K562 (cell line): ENCODE results near the gene ATP5MC3. TPM values are rescaled to one million over a fixed set of nuclear protein-coding genes. Genes with fewer than 3 reads are reported as not detected.

Source experiments
- ATAC-seq: fragments of 200-7000 bp; cut with Tn5 transposase; 3 replicates; pipeline ENCODE4 v1.9.1; 2020; ENCODE audit warnings: moderate library complexity
- BruUV-seq: library from RNA; stranded (reverse); fragments of 400-500 nt; replicated peaks from 2 replicates; lab custom pipeline; 2021; lab: Mats Ljungman, UMichigan
- CTCF ChIA-PET: fragments of 300-600 bp; formaldehyde crosslinking; extraction: SDS; loops from one replicate; lab custom pipeline; 2021; ENCODE audit warnings: low intra/inter-chr PET ratio; lab: Yijun Ruan, JAX
- POLR2A ChIA-PET: fragments of 300-600, 350-650 bp; sonication (Branson Sonifier 250); formaldehyde crosslinking; extraction: SDS; loops from one replicate; lab custom pipeline; 2021; ENCODE audit warnings: antibody characterized with exemption, inconsistent platforms; lab: Yijun Ruan, JAX
- DNase-seq, 4 experiments: peaks; one replicate each; pipeline versions ENCODE4 v3.0.0 to v3.0.0-alpha.2; 2011 to 2018; ENCODE audit warnings: low spot score in 3 of 4, mixed read lengths in 3 of 4; ENCODE audit errors: extremely low read depth in 1 of 4
- FAIRE-seq: peaks from 2 replicates; lab custom pipeline; 2011; peaks lifted over from hg19 to GRCh38; lab: Jason Lieb, UNC
- H2AFZ ChIP-seq: 2 replicates; pipeline ENCODE4 v1.6.0; 2011; ENCODE audit warnings: low read depth, low read length, control low read depth, inconsistent platforms
- H3K27ac ChIP-seq: fragments of 200-600 bp; 3 replicates; pipeline ENCODE4 v1.8.0; 2011; ENCODE audit warnings: low read depth, mild to moderate bottlenecking, control low read depth, inconsistent platforms, low read length, moderate library complexity, mixed read lengths; ENCODE audit errors: extremely low read depth
- H3K27me3 ChIP-seq, 2 experiments: fragments of 300-600 bp in 1 of 2; 2 replicates in 1 of 2; 3 replicates in 1 of 2; pipeline versions ENCODE4 v1.6.0 to v1.8.0; 2011; ENCODE audit warnings: inconsistent platforms in 2 of 2, low read length in 2 of 2, mild to moderate bottlenecking in 1 of 2, mixed read lengths in 1 of 2, moderate library complexity in 1 of 2; ENCODE audit not compliant: control insufficient read depth in 2 of 2, insufficient read depth in 2 of 2
- H3K36me3 ChIP-seq: fragments of 300-600 bp; 3 replicates; pipeline ENCODE4 v1.8.0; 2011; ENCODE audit warnings: mild to moderate bottlenecking, low read length, inconsistent platforms; ENCODE audit not compliant: control insufficient read depth, insufficient read depth
- H3K4me1 ChIP-seq, 2 experiments: fragments of 200-600 bp in 1 of 2; replicated peaks in 1 of 2; 2 replicates in 1 of 2; 3 replicates in 1 of 2; pipeline versions ENCODE4 v1.5.1 to v1.8.0; 2011; ENCODE audit warnings: inconsistent platforms in 2 of 2, low read length in 2 of 2, mild to moderate bottlenecking in 1 of 2, mixed read lengths in 1 of 2, moderate library complexity in 1 of 2; ENCODE audit not compliant: control insufficient read depth in 2 of 2, insufficient read depth in 2 of 2
- H3K4me2 ChIP-seq: 2 replicates; pipeline ENCODE4 v1.6.1; 2011; ENCODE audit warnings: low read length, control low read depth, inconsistent platforms, mixed read lengths; ENCODE audit not compliant: insufficient read depth
- H3K4me3 ChIP-seq: fragments of 200-600 bp; sonication (generic), shearing (Covaris generic); 2 replicates; pipeline ENCODE4 v1.5.1; 2016; ENCODE audit warnings: control low read depth, inconsistent platforms
- H3K79me2 ChIP-seq: fragments of 200-600 bp; 3 replicates; pipeline ENCODE4 v1.8.0; 2011; ENCODE audit warnings: low read length, inconsistent platforms; ENCODE audit not compliant: control insufficient read depth, insufficient read depth
- H3K9ac ChIP-seq, 2 experiments: 2 replicates each; pipeline versions ENCODE4 v1.6.0 to v1.6.1; 2011; ENCODE audit warnings: low read depth in 2 of 2, low read length in 2 of 2, control low read depth in 1 of 2, inconsistent platforms in 1 of 2, mild to moderate bottlenecking in 1 of 2, mixed read lengths in 1 of 2; ENCODE audit not compliant: insufficient read depth in 1 of 2
- H3K9me1 ChIP-seq: one replicate; pipeline ENCODE4 v1.6.0; 2011; ENCODE audit warnings: inconsistent platforms, mild to moderate bottlenecking, low read length, moderate library complexity; ENCODE audit not compliant: control insufficient read depth, insufficient read depth
- H3K9me3 ChIP-seq: replicated peaks from 2 replicates; pipeline ENCODE4 v1.5.1; 2011; ENCODE audit warnings: low read depth, low read length, inconsistent platforms; ENCODE audit not compliant: control insufficient read depth, insufficient read depth
- H4K20me1 ChIP-seq: replicated peaks from 2 replicates; pipeline ENCODE4 v1.6.1; 2011; ENCODE audit warnings: low read length, inconsistent platforms, mixed read lengths; ENCODE audit not compliant: control insufficient read depth, insufficient read depth
- CBX3 ChIP-seq, 2 experiments: IDR thresholded peaks; 1 replicate in 1 of 2; 2 replicates in 1 of 2; pipeline ENCODE4 v1.6.1; 2012; ENCODE audit warnings: inconsistent platforms in 2 of 2, low read length in 2 of 2, borderline replicate concordance in 1 of 2, control low read depth in 1 of 2
- CC2D1A ChIP-seq: fragments of 450-650 bp; IDR thresholded peaks from 2 replicates; pipeline ENCODE4 v1.6.1; 2017; ENCODE audit warnings: mild to moderate bottlenecking
- PRDM10 ChIP-seq: fragments of 450-650 bp; IDR thresholded peaks from 2 replicates; pipeline ENCODE4 v1.6.1; 2018; ENCODE audit not compliant: partially characterized antibody
- STAT6 ChIP-seq: sonication (generic); formaldehyde crosslinking; IDR thresholded peaks from 2 replicates; pipeline ENCODE4 v1.8.1; 2023; ENCODE audit warnings: mild to moderate bottlenecking, missing genetic modification reagents
- TRIM24 ChIP-seq, 2 experiments: fragments of 450-650 bp; IDR thresholded peaks; 2 replicates each; pipeline ENCODE4 v1.6.1; 2016
- TRIM28 ChIP-seq: fragments of 450-650 bp; IDR thresholded peaks from 2 replicates; pipeline ENCODE4 v1.6.1; 2017
- ZNF3 ChIP-seq: fragments of 250-450 bp; sonication (Bioruptor Pico); IDR thresholded peaks from 2 replicates; pipeline ENCODE4 v1.5.0; 2021; ENCODE audit warnings: mild to moderate bottlenecking, moderate library complexity
- ZNF445 ChIP-seq: fragments of 250-450 bp; sonication (Bioruptor Pico); IDR thresholded peaks from 2 replicates; pipeline ENCODE4 v1.4.0; 2020; ENCODE audit warnings: low read depth, mild to moderate bottlenecking, moderate library complexity
- WGBS: fragments of 100-300 bp; shearing (Covaris generic); methylation state at CpG from one replicate; pipeline ENCODE4 v1.1.6; 2016; ENCODE audit warnings: low coverage, mixed read lengths; ENCODE audit not compliant: insufficient coverage; ENCODE audit errors: missing lambda C conversion rate; 5-methylcytosine and 5-hydroxymethylcytosine counted together
- in situ Hi-C: fragments of 300-500 bp; cut with MboI; formaldehyde crosslinking; loops from 4 replicates; pipeline ENCODE4 v1.15.0; 2018; ENCODE audit warnings: inconsistent platforms, mixed read lengths
- intact Hi-C: fragments of 100-400 bp; cut with micrococcal nuclease; formaldehyde crosslinking; loops from 2 replicates; pipeline ENCODE4 v1.14.2; 2022
- polyA plus RNA-seq, 8 experiments: library from polyadenylated mRNA; depleted of rRNA in 4 of 8; stranded (reverse) in 5 of 8; unstranded in 3 of 8; fragments of >200 nt; fragmentation: Nextera tagmentation in 2 of 8; fragmentation: Illumina TruSeq in 1 of 8; extraction: Ambion mirVana in 2 of 8; extraction: Trizol in 1 of 8; gene quantifications; 2 replicates each; pipeline versions ENCODE4 v1.2.1 to v1.2.3, GENCODE V29; 2011 to 2014; ENCODE audit warnings: inconsistent platforms in 1 of 8, missing spikeins in 1 of 8
- total RNA-seq, 7 experiments: library from RNA; depleted of rRNA in 6 of 7; stranded (reverse); fragments of >200 nt in 6 of 7; fragmentation: Illumina TruSeq in 2 of 7; extraction: Trizol in 2 of 7; gene quantifications; 2 replicates each; pipeline versions ENCODE4 v1.2.1 to v1.2.3, GENCODE V29; 2011 to 2021; ENCODE audit warnings: low replicate concordance in 1 of 7
- TF ChIP-seq, protein P1 (sequence below): fragments of 450-650 bp; IDR thresholded peaks from 2 replicates; pipeline ENCODE4 v1.6.1; 2016; ENCODE audit warnings: mild to moderate bottlenecking

The ATP5MC3 gene
- total and polyA plus RNA-seq, 9 of the 15 experiments (the other 6 are each of a cell fraction or from before 2014, with no cell fraction given), result 423 to 2,565 (median 1,012) TPM

GRCh38 chr2:175164235-175164634 lies 17.3 kb downstream of the ATP5MC3 start:
- Histone ChIP-seq H3K4me2 (no peak overlapping the region), H3K9me1 (no peaks in the 10 kb centered on the region), H3K79me2 (peaks cover 95% of the 10 kb centered on the region), H3K9ac (no peak overlapping the region), H3K27ac (peak overlapping the region; percentile 41; the same call in 2 of the 3 replicates), H3K4me1 (peaks cover 15 to 17% of the 10 kb centered on the region in 2 experiments), H3K27me3 (no peaks in the 10 kb centered on the region), H2AFZ (no peak overlapping the region), H3K4me3 (no peak overlapping the region), H3K9me3 (peaks cover 3% of the 10 kb centered on the region; the same call in 1 of the 2 replicates), H3K36me3 (peaks cover 16% of the 10 kb centered on the region; the same call in 2 of the 3 replicates), H4K20me1 (0 out of 2 replicates have a peak, but pooled peaks cover 9% of the 10 kb centered on the region)
- intact Hi-C loops (no loop called here), in situ Hi-C loops (loop anchor here (10.0 kb wide), 1 partner anchor 1219 kb away; no protein-coding TSS in a partner anchor)
- no TSS peak for BruUV-seq
- WGBS, result 89% methylated on average over 8 of the region's 8 CpGs
- no peak for FAIRE-seq
- ChIA-PET CTCF (no interaction called here), POLR2A (interaction anchor here (0.6 to 3.4 kb wide), 3 partner anchors 8 to 32 kb away, joined by 3 to 17 read pairs (median 3); no protein-coding TSS in a partner anchor)
- no peak for ATAC-seq
- no peak for DNase-seq
- TF ChIP-seq CBX3 (IDR thresholded peaks at IDR 0.05; ENCODE audit: borderline replicate concordance in 1 of 2, low read length in 2 of 2) (peak in 1 of 2 experiments; percentile 77; a peak in 1 of 3 replicates), ZNF3 (no peak), TRIM28 (peak; percentile 53; the same call in 1 of the 2 replicates), STAT6 (no peak), TRIM24 (IDR thresholded peaks at IDR 0.05) (peak; percentile 13 to 33; a peak in 1 of 4 replicates), PRDM10 (peak; percentile 7), CC2D1A (peak; percentile 21; the same call in 1 of the 2 replicates), ZNF445 (peak; percentile 94)
- TF ChIP-seq, protein P1, sequence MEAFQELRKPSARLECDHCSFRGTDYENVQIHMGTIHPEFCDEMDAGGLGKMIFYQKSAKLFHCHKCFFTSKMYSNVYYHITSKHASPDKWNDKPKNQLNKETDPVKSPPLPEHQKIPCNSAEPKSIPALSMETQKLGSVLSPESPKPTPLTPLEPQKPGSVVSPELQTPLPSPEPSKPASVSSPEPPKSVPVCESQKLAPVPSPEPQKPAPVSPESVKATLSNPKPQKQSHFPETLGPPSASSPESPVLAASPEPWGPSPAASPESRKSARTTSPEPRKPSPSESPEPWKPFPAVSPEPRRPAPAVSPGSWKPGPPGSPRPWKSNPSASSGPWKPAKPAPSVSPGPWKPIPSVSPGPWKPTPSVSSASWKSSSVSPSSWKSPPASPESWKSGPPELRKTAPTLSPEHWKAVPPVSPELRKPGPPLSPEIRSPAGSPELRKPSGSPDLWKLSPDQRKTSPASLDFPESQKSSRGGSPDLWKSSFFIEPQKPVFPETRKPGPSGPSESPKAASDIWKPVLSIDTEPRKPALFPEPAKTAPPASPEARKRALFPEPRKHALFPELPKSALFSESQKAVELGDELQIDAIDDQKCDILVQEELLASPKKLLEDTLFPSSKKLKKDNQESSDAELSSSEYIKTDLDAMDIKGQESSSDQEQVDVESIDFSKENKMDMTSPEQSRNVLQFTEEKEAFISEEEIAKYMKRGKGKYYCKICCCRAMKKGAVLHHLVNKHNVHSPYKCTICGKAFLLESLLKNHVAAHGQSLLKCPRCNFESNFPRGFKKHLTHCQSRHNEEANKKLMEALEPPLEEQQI, result peak; percentile 89
